SK-N-SH (cell line): ENCODE data around the gene AKR1C3. TPM values are rescaled to one million over a fixed set of nuclear protein-coding genes. Genes with fewer than 3 reads are reported as not detected.

Source experiments
- CTCF ChIA-PET: fragments of 300-600, 350-600 bp; formaldehyde crosslinking; extraction: SDS; loops from one replicate; lab custom pipeline; 2021; lab: Yijun Ruan, JAX
- POLR2A ChIA-PET: fragments of 350-600 bp; sonication (Branson Sonifier 250); formaldehyde crosslinking; extraction: SDS; loops from one replicate; lab custom pipeline; 2020; ENCODE audit warnings: antibody characterized with exemption, inconsistent platforms; lab: Yijun Ruan, JAX
- DNase-seq: peaks from one replicate; pipeline ENCODE4 v3.0.0; 2012
- H2AFZ ChIP-seq: fragments of 200-600 bp; sonication (generic); 2 replicates; pipeline ENCODE4 v1.8.1; 2016; ENCODE audit warnings: antibody characterized with exemption, mild to moderate bottlenecking, low read depth
- H3F3A ChIP-seq: fragments of 200-600 bp; sonication (generic); replicated peaks from 2 replicates; pipeline ENCODE3; 2016; ENCODE audit warnings: antibody characterized with exemption, mild to moderate bottlenecking; ENCODE audit not compliant: insufficient read depth
- H3K27ac ChIP-seq, 2 experiments: fragments of 200-500 bp in 1 of 2; fragments of 200-600 bp in 1 of 2; sonication (Bioruptor generic) in 1 of 2; sonication (generic), shearing (Covaris generic) in 1 of 2; 2 replicates each; pipeline versions ENCODE4 v1.5.1 to v1.6.1; 2014 to 2016; ENCODE audit warnings: low read depth in 2 of 2, inconsistent platforms in 1 of 2, low read length in 1 of 2, mild to moderate bottlenecking in 1 of 2, mixed read lengths in 1 of 2
- H3K27me3 ChIP-seq: fragments of 200-600 bp; sonication (generic), shearing (Covaris generic); 2 replicates; pipeline ENCODE4 v1.6.1; 2016; ENCODE audit warnings: mixed run types; ENCODE audit not compliant: insufficient read depth
- H3K36me3 ChIP-seq, 2 experiments: fragments of 200-500 bp in 1 of 2; fragments of 200-600 bp in 1 of 2; sonication (Bioruptor generic) in 1 of 2; sonication (generic) in 1 of 2; replicated peaks in 1 of 2; 2 replicates each; pipeline versions ENCODE3 to v1.5.1; 2014 to 2016; ENCODE audit warnings: low read length in 1 of 2, mild to moderate bottlenecking in 1 of 2; ENCODE audit not compliant: insufficient read depth in 2 of 2, control insufficient read depth in 1 of 2
- H3K4me1 ChIP-seq, 2 experiments: fragments of 200-500 bp in 1 of 2; fragments of 200-600 bp in 1 of 2; sonication (Bioruptor generic) in 1 of 2; sonication (generic), shearing (Covaris generic) in 1 of 2; 2 replicates each; pipeline versions ENCODE4 v1.5.1 to v1.6.1; 2014 to 2016; ENCODE audit warnings: low read depth in 1 of 2, low read length in 1 of 2, mixed run types in 1 of 2; ENCODE audit not compliant: insufficient read depth in 2 of 2, control insufficient read depth in 1 of 2
- H3K4me2 ChIP-seq: fragments of 200-600 bp; sonication (generic), shearing (Covaris generic); 2 replicates; pipeline ENCODE4 v1.6.1; 2017; ENCODE audit warnings: mixed run types
- H3K4me3 ChIP-seq, 2 experiments: fragments of 200-500 bp in 1 of 2; fragments of 200-600 bp in 1 of 2; sonication (Bioruptor generic) in 1 of 2; sonication (generic), shearing (Covaris generic) in 1 of 2; 2 replicates each; pipeline versions ENCODE4 v1.5.1 to v1.8.1; 2014 to 2016; ENCODE audit warnings: low read depth in 2 of 2, inconsistent platforms in 1 of 2, low read length in 1 of 2, mild to moderate bottlenecking in 1 of 2, mixed read lengths in 1 of 2, moderate library complexity in 1 of 2
- H3K79me2 ChIP-seq: fragments of 200-600 bp; sonication (generic); 2 replicates; pipeline ENCODE4 v1.8.1; 2017; ENCODE audit warnings: mild to moderate bottlenecking; ENCODE audit not compliant: insufficient read depth
- H3K9ac ChIP-seq: fragments of 200-600 bp; sonication (generic); 2 replicates; pipeline ENCODE4 v1.6.1; 2017; ENCODE audit warnings: mixed run types
- H3K9me2 ChIP-seq: fragments of 200-600 bp; sonication (generic); 2 replicates; pipeline ENCODE4 v1.6.1; 2017; ENCODE audit warnings: mixed run types
- H3K9me3 ChIP-seq: fragments of 200-600 bp; sonication (generic); 2 replicates; pipeline ENCODE4 v1.6.1; 2017; ENCODE audit warnings: mixed run types, mild to moderate bottlenecking, moderate library complexity
- H4K20me1 ChIP-seq: fragments of 200-600 bp; sonication (generic); 2 replicates; pipeline ENCODE4 v1.6.1; 2017; ENCODE audit warnings: mild to moderate bottlenecking, mixed run types; ENCODE audit not compliant: insufficient read depth
- CHD2 ChIP-seq: fragments of 150-350 bp; IDR thresholded peaks from 2 replicates; pipeline ENCODE4 v1.6.1; 2018; ENCODE audit warnings: low read length; ENCODE audit not compliant: partially characterized antibody
- ELF1 ChIP-seq: IDR thresholded peaks from 2 replicates; pipeline ENCODE4 v1.4.0; 2012
- FOXJ3 ChIP-seq: sonication (generic); formaldehyde crosslinking; IDR thresholded peaks from 2 replicates; pipeline ENCODE4 v1.5.1; 2020; ENCODE audit warnings: mild to moderate bottlenecking, missing genetic modification reagents
- GABPA ChIP-seq: IDR thresholded peaks from 2 replicates; pipeline ENCODE4 v1.4.0; 2012; ENCODE audit warnings: low read depth, mild to moderate bottlenecking
- GATA2 ChIP-seq: sonication (generic); formaldehyde crosslinking; IDR thresholded peaks from 2 replicates; pipeline ENCODE4 v1.5.0; 2020; ENCODE audit warnings: mild to moderate bottlenecking, missing genetic modification reagents
- JUND ChIP-seq: IDR thresholded peaks from 2 replicates; pipeline ENCODE4 v1.4.0; 2012
- MXI1 ChIP-seq: IDR thresholded peaks from 2 replicates; pipeline ENCODE4 v1.6.1; 2012; ENCODE audit warnings: mild to moderate bottlenecking, low read depth, low read length, improper control_type of control experiment
- NFIC ChIP-seq: IDR thresholded peaks from 2 replicates; pipeline ENCODE4 v1.4.0; 2012; ENCODE audit warnings: borderline replicate concordance
- NRF1 ChIP-seq: IDR thresholded peaks from 2 replicates; pipeline ENCODE4 v1.6.1; 2012; ENCODE audit warnings: low read depth, mild to moderate bottlenecking, low read length
- RFX5 ChIP-seq: IDR thresholded peaks from 2 replicates; pipeline ENCODE4 v1.6.1; 2012; ENCODE audit warnings: mild to moderate bottlenecking, improper control_type of control experiment, low read length
- RXRA ChIP-seq: IDR thresholded peaks from 2 replicates; pipeline ENCODE4 v1.4.0; 2012; ENCODE audit warnings: low read depth, mild to moderate bottlenecking, borderline replicate concordance
- SIN3A ChIP-seq: IDR thresholded peaks from 2 replicates; pipeline ENCODE4 v1.6.1; 2012; ENCODE audit warnings: low read depth, mild to moderate bottlenecking, low read length, moderate library complexity, borderline replicate concordance
- TAF1 ChIP-seq: IDR thresholded peaks from 2 replicates; pipeline ENCODE4 v1.6.1; 2012; ENCODE audit warnings: low read depth, mild to moderate bottlenecking, low read length, moderate library complexity, borderline replicate concordance
- WGBS: methylation state at CpG from one replicate; pipeline ENCODE4 v1.1.6; 2017; ENCODE audit warnings: low lambda C conversion rate; 5-methylcytosine and 5-hydroxymethylcytosine counted together
- polyA plus RNA-seq, 3 experiments: library from polyadenylated mRNA; depleted of rRNA; stranded (reverse); fragments of >200 nt; gene quantifications; 2 replicates each; pipeline ENCODE4 v1.2.3, GENCODE V29; 2012
- TF ChIP-seq, protein P1 (sequence below): IDR thresholded peaks from 2 replicates; pipeline ENCODE4 v1.4.0; 2012; ENCODE audit warnings: low read depth, borderline replicate concordance
- TF ChIP-seq, protein P2 (sequence below): fragments of 150-350 bp; IDR thresholded peaks from 2 replicates; pipeline ENCODE4 v1.6.1; 2017; ENCODE audit warnings: antibody characterized with exemption, low read length, low read depth, borderline replicate concordance

AKR1C3 gene
- polyA plus RNA-seq, 1 of the 3 experiments (the other 2 are of a cell fraction) = 0.28 TPM

DNA sequence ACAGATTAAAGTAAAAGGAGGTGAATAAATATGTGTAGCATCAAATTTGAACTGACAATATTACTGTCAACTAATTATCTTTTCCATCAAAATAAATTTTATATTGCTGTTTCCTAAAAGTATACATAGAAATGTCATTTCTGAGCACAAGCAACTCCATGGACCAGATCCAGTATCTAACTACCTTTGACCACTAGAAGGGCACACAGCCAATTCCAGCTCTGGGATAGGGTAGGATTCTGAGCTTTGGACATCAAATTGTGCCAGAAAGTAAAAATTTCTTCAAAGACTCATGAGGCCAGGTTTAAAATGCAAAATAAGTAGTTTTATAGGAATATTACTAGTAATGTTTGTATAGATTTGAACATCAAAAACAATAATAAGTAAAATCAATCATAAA, 29.7 kb downstream of the AKR1C3 start:
- no peaks in the 10 kb centered on the region for H3K36me3 ChIP-seq

DNA sequence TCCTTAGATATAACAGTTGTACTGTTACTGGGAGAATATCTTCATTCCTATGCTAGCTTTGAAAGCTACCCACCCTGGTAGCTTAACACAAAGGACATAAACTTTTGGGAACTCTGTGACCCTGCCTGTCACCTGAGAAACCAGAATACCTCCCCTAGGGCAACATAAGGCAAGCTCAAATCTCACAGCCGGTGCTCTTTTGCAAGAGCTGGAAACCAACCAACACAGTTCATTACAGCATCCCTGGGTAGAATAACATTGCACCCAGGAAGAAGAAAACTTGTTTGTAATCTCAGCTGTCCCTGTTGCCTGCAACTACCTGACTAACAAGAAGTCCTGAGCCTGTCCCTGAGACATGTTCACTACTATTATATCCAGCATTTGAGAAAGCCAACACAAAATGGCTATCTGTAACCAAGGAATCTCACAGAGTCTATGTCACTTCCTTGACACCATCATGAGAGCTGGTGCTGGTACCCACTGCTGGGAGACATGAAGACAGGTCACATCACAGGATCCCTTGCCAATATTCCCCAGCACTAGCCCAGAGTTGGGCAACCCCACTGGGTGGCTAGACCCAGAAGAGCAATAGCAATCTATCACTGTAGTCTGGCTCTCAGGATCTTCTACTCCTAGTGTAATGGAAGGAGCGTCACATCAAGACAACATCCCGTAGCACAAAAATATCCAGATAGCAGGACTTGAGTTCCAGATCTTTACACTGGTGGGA, 31.3 kb downstream of the AKR1C3 start:
- no peaks in the 10 kb centered on the region for H3K9me3 ChIP-seq
- 21% methylated on average over 3 of the region's 3 CpGs for WGBS
- H4K20me1 ChIP-seq = no peaks in the 10 kb centered on the region
- POLR2A ChIA-PET = no interaction called here
- no peak overlapping the region for H3K4me3 ChIP-seq
- no peaks in the 10 kb centered on the region for H3K27me3 ChIP-seq
- H3F3A ChIP-seq = no peaks in the 10 kb centered on the region
- H3K4me2 ChIP-seq = no peak overlapping the region
- no peaks in the 10 kb centered on the region for H3K36me3 ChIP-seq
- CTCF ChIA-PET = no interaction called here
- no peak overlapping the region for H2AFZ ChIP-seq
- H3K27ac ChIP-seq = no peak overlapping the region
- TF ChIP-seq ELF1 (no peak), TAF1 (no peak), NRF1 (no peak), CHD2 (no peak), NFIC (no peak), GATA2 (CRISPR knock-in tag) (no peak)
- no peak overlapping the region for H3K9ac ChIP-seq
- no peaks in the 10 kb centered on the region for H3K4me1 ChIP-seq
- H3K9me2 ChIP-seq = no peaks in the 10 kb centered on the region
- DNase-seq = no peak
- H3K79me2 ChIP-seq = no peaks in the 10 kb centered on the region

More for the DNA sequence above, 29.7 kb downstream of the AKR1C3 start:
- H3K4me3 ChIP-seq = no peak overlapping the region
- H3K9me3 ChIP-seq = no peaks in the 10 kb centered on the region
- no peaks in the 10 kb centered on the region for H3K9me2 ChIP-seq
- no peak for DNase-seq
- no peak overlapping the region for H3K9ac ChIP-seq
- H3K4me1 ChIP-seq = no peaks in the 10 kb centered on the region
- no peaks in the 10 kb centered on the region for H3K27me3 ChIP-seq
- H3F3A ChIP-seq = no peaks in the 10 kb centered on the region
- no peak for TF ChIP-seq ELF1
- no peak for TF ChIP-seq RFX5
- no peak for TF ChIP-seq GABPA
- TF ChIP-seq, protein P1, sequence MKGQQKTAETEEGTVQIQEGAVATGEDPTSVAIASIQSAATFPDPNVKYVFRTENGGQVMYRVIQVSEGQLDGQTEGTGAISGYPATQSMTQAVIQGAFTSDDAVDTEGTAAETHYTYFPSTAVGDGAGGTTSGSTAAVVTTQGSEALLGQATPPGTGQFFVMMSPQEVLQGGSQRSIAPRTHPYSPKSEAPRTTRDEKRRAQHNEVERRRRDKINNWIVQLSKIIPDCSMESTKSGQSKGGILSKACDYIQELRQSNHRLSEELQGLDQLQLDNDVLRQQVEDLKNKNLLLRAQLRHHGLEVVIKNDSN = no peak
- TF ChIP-seq, all 33 proteins: peak for 0
- H2AFZ ChIP-seq = no peak overlapping the region
- H3K79me2 ChIP-seq = no peaks in the 10 kb centered on the region
- POLR2A ChIA-PET = no interaction called here
- no peaks in the 10 kb centered on the region for H4K20me1 ChIP-seq
- CTCF ChIA-PET = no interaction called here
- no peak overlapping the region for H3K4me2 ChIP-seq
- no peak overlapping the region for H3K27ac ChIP-seq

DNA sequence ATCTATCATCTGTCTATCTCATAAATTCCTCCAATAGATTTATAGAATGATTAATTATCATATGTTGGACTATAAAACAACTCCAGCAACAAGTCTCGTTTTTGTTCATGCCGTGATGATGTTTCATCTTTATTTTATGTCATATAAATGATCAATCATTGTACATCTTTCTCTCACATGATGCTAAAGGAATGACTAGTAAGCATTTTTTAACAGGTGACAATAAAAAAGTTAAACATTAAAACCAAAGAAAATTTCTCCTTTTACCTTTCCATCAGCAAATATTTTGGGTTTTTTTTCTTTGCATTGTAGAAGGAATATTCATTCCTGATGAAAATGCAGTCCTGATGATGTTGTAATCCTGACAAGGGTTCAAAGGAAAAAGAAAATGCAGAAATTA, 41.4 kb downstream of the AKR1C3 start:
- no peaks in the 10 kb centered on the region for H3K27me3 ChIP-seq
- no peaks in the 10 kb centered on the region for H4K20me1 ChIP-seq
- no peak overlapping the region for H3K27ac ChIP-seq
- CTCF ChIA-PET = no interaction called here
- 14% methylated on average over 2 of the region's 2 CpGs for WGBS
- no peak for DNase-seq
- H3K36me3 ChIP-seq = no peaks in the 10 kb centered on the region
- H3K4me3 ChIP-seq = no peak overlapping the region
- H3K9me2 ChIP-seq = no peaks in the 10 kb centered on the region
- no peak overlapping the region for H2AFZ ChIP-seq
- H3K9me3 ChIP-seq = peaks cover 7% of the 10 kb centered on the region
- POLR2A ChIA-PET = no interaction called here
- H3K4me1 ChIP-seq = no peaks in the 10 kb centered on the region
- no peak for TF ChIP-seq FOXJ3 (CRISPR knock-in tag)
- TF ChIP-seq SIN3A = no peak
- no peak for TF ChIP-seq RXRA
- TF ChIP-seq, protein P2, sequence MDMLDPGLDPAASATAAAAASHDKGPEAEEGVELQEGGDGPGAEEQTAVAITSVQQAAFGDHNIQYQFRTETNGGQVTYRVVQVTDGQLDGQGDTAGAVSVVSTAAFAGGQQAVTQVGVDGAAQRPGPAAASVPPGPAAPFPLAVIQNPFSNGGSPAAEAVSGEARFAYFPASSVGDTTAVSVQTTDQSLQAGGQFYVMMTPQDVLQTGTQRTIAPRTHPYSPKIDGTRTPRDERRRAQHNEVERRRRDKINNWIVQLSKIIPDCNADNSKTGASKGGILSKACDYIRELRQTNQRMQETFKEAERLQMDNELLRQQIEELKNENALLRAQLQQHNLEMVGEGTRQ = no peak
- no peak for TF ChIP-seq MXI1
- TF ChIP-seq JUND = no peak
- H3K9ac ChIP-seq = no peak overlapping the region
- no peaks in the 10 kb centered on the region for H3K79me2 ChIP-seq
- no peak overlapping the region for H3K4me2 ChIP-seq
- no peaks in the 10 kb centered on the region for H3F3A ChIP-seq
